GM21528 (cell line): Measurements from ENCODE around the gene CDS2.
"Not testable (repeated sequence)": the region's sequence is repeated elsewhere in the genome, so short reads cannot be mapped to it uniquely, and the experiment has no call there.

Experiments used
- ATAC-seq: cut with Tn5 transposase; IDR thresholded peaks from one replicate; pipeline ENCODE4 v1.9.1; 2021; ENCODE audit warnings: mild to moderate bottlenecking, moderate library complexity; ENCODE audit not compliant: unreplicated experiment, low FRiP score

CDS2 gene

GRCh38 chr20:5126512-5127203 lies at the start of gene CDS2:
TSS of gene CDS2 (plus strand) at chr20:5127008. CDS start at chr20:5127093, 85 bp downstream.
- ATAC-seq, result peak; percentile 90

DNA sequence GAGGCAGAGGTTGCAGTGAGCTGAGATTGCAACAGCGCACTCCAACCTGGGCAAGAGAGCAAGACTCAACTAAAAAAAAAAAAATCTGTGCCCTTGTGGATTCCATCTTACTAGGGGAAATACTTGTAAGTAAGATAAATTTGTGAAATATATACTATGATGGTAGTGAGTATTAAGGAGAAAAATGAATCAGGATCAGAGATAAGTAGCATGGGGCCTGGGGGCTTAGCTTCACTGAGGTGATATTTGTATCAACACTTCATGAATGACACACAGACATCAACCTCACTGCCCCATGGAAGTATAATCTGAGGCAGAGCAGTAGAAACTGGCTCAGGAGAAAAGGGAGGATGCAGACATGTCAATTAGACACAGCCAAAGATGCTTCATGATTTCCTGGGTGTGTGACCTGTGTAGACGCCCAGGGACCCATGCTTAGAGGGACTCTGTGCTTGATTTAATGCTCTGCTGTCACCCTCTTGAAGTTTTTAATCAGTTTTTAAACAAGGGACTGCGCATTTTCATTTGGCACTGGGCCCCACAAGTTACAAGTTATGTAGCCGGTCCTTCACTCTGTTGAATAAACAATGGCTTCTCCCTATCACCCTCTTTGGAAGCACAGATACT lies 48.9 kb upstream of the CDS2 start:
- ATAC-seq, result peak; percentile 2

- peak; percentile 90 for ATAC-seq
Measured at GRCh38 chr20:5078399-5078958, 48.3 kb upstream of the CDS2 start.

DNA sequence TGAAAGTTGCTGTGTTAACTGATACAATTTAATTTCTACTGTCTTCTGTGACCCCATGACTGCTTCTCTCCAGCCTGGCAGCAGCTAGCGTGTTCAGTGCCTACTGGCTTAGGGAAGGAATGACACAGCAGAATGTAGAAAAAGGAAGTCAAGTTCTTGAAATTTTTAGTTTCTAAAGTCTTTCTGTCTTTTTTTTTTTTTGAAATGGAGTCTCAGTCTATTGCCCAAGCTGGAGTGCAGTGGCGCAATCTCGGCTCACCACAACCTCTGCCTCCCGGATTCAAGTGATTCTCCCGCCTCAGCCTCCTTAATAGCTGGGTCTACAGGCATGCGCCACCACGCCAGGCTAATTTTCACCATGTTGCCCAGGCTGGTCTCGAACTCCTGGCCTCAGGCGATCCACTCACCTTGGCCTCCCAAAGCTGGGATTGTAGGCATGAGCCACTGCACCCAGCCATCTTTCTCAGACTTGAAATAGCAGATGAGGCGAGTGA lies 46.4 kb upstream of the CDS2 start:
- ATAC-seq, result peak; percentile 36

DNA sequence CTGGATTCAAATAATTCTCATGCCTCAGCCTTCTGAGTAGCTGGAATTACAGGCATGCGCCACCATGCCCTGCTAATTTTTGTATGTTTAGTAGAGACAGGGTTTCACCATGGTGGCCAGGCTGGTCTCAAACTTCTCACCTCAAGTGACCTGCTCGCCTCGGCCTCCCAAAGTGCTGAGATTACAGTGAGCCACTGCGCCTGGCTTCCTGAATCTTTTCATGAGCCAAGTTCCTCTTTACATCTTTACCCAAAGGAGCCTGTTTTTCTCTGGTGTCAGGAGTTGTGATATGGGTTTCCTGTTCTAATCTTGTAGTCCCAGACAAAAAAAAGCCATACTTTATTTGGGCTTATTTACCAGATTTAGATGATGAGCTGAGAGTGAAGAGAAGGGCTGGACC lies 41.4 kb upstream of the CDS2 start:
- no peak for ATAC-seq

GRCh38 chr20:5088688-5089087 lies 38.1 kb upstream of the CDS2 start:
- no peak for ATAC-seq

DNA sequence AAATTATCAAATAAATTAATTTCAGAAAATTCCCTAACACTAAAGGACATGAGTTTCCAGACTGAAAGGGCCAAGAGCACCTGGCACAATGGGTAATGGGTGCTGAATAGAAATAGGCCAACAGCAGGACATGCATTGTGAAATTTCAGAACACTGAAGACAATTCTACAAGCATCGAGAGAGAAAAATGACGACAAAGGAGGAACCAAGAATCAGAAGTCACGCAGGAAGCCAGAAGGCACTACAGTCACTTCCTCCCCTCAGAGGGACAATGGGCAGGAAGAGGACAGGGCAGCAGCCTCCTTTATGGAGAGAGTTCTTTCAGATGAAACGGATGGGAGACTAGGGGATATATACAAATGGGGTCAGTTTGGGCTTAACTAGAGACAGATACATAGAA lies 36.6 kb upstream of the CDS2 start:
- no peak for ATAC-seq

DNA sequence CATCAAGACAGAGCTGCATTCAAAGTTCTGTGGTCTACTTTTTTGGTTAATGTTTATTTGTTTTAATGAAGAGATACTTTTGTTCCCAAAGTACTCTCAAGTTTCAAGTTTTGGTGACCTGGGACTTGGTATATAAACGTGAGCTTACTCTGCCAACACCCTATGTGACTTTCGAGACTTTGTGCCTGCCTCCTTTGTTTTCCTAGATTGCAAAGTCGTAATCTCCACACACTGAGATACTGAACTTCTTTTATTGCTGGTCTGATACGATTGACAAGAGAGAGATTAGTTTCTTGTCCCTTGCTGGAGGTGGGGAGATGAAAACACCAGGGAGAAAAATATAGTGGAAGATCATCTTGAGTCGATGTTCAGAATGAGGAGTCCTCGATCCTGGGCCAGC lies 34.9 kb upstream of the CDS2 start:
- ATAC-seq, result no peak

DNA sequence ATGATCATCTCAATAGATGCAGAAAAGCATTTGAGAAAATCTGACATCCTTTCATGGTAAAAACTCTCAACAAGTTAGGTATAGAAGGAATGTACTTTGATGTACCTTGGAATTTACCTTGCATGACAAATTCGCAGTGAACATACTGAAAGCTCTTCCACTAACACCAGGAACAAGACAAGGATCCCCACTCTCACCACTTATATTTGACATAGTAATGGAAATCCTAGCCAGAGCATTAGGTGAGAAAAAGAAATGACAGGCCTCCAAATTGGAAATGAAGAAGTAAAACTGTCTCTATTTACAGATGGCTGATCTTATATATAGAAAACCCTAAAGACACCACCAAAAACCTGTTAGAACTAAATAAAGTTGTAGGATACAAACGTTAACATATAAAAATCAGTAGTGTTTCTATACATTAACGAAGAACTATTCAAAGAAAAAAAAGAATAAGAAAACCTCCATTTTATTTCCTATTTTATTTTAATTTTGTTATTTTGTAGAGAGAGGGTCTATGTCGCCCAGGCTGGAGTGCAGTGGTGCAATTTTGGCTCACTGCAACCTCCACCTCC lies 34.0 kb upstream of the CDS2 start:
- no peak for ATAC-seq

GRCh38 chr20:5095454-5095853 lies 31.4 kb upstream of the CDS2 start:
- no peak for ATAC-seq

DNA sequence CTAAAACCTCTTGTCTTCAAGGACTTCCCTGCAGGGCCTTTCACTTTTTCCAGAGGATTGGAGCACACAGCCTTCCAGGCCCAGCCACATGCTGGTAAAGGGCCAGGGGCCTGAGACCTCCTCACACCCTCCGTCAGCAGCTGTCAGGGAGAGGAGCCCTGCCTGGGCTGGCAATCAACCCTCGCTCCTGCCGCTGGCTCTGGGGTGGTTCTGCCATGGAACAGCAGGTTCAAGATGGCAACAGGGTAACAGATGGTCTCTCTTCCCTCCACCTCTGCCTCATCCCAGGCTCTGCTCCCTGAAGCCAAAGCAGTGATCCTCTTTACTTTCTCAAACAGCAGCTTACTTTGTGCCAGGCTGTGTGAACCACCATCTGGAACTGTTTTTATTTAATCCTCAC lies 30.9 kb upstream of the CDS2 start:
- ATAC-seq, result no peak

DNA sequence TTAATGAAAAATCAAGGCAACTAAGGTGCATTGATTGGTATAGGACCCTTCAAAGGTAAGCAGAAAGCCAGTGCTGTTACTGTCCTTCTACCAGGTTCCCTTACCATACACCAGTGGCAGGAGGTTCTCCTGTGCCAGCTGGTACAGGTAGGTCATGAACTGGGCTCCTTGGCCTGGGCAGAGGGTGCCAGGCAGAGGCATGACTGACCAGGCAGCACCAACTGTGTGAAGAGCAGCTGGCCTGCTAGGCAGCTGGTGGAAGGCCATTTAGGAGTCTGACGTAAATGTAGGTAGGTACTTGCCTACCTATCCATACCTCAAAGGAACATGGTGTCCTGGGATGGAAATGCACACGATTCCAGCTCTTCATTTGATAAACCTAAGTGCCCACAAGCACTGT lies 30.3 kb upstream of the CDS2 start:
- ATAC-seq, result no peak

DNA sequence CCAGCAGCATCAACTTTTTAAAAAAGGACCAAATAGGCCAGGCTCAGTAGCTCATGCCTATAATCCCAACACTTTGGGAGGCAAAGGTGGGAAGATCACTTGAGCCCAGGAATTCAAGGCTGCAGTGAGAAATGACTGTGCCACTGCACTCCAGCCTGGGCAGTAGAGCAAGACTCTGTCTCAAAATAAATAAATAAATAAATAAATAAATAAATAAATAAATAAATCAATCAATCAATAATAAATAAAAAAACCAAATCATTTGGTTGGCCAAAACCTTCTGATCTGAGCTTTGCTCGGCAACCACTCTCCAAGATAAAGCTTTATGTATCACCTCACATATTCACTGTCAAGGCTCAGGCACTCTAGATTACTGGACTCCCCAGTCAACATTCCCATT lies 27.8 kb upstream of the CDS2 start:
- ATAC-seq, result not testable (repeated sequence)

- not testable (repeated sequence) for ATAC-seq
Measured at GRCh38 chr20:5099909-5100308, 26.9 kb upstream of the CDS2 start.

DNA sequence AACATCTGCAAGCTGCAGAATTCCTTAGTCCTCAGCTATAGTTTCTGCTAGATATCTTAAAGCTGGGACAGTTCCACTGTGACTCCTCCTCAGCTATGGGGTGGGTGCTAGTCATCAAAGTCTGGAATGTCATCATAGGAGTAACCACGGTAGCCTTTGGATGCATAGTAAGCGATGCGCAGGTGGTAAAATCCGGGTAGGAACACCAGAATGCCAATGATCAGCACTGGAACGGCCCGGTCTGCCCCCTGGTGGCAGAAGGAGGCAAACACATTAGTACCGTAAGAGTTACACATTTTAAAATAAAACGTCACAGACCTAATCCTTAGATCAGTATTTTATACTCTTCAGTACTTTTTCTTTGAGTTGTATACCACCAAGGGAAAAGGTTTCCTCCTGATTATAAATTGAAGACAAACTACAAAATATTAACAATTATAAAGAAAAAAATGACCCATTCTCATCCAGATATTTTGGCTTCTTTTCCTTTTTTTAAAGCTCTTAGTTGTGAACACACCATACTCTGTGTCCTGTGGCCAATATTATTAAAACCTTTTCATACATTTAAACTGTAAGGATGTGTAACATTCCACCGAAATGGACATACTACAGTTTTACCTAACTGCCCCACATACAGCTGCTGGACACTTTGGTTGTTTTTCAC lies 26.0 kb upstream of the CDS2 start:
- no peak for ATAC-seq

DNA sequence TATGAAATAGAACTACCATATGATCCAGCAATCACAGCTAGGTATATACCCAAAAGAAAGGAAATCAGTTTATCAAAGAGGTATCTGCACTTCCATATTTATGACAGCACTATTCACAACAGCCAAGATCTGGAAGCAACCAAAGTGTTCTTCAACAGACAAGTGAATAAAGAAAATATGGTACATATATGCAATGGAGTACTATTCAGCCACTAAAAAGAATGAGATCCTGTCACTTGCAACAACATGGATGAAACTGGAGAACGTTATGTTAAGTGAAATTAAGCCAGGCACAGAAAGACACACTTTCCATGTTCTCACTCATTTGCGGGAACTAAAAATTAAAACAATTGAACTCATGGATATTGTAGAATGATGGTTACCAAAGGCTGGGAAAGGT lies 22.3 kb upstream of the CDS2 start:
- no peak for ATAC-seq

- ATAC-seq, result no peak
Measured at GRCh38 chr20:5109276-5109675, 17.5 kb upstream of the CDS2 start.

DNA sequence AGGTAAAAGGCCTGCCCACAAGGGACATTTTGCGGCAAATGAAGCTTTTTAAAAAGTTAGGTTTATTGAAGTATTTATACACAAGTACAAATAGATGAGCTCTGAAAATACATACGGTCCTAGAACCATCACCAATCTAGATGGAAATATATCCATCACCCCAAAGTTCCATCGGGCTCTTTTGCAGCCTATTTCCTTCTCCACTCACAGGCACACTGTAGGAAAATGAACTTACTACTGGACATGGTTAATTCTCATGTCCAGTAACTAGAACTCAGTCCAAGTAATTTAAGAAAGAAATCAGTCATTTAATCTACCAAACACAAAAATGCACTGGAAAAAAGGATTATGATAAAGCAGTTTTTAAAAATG lies 13.2 kb upstream of the CDS2 start:
- no peak for ATAC-seq

DNA sequence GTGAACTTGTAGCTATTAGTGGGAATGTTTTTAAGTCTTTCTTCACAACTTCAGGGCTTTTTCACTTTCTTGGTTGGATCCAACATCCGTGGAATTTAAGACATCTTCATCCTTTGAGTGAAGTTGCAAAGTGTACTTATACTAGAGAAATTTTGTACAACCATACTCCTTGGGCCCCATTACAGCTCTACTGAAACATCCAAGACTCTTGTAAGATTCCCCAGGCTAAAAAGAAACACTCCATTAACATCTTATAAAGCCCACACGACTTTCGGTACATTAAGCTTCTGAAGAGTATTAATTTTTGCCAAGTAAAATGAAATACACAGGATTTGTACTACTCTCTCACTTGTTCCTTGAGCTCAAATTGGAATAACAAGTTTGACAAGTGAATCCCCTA lies 12.4 kb upstream of the CDS2 start:
- ATAC-seq, result no peak

DNA sequence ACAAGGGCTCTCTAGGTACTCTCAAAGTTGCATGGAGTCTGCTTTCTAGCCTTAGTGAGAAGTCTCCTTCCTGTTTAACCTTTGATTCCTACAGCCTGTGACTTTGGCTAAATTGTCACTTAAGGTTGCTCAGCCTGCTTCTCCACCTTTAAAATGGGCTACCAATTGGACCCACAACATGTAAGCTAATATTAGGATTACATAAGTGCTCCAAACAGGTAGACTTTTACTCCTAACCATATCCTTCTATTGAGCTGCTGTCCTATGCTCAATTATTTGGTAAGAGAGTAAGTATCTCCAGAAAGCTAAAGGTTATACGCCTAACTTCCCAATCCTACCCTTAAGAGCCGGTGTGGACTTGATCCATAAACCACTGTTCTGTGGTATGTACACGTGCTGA lies 9.9 kb upstream of the CDS2 start:
- no peak for ATAC-seq
